ENCODE results near the gene RGS8. TPM values are rescaled to one million over a fixed set of nuclear protein-coding genes. Genes with fewer than 3 reads are reported as not detected.
"Not testable (repeated sequence)": the region's sequence is repeated elsewhere in the genome, so short reads cannot be mapped to it uniquely, and the experiment has no call there.

Gene RGS8
- total RNA-seq, 2 donors from 2014 or later, result 5.6 to 25.0 TPM

- H3K27ac Mint-ChIP-seq, result no peak overlapping the region
- peaks cover 22% of the 10 kb centered on the region for H3K27me3 ChIP-seq (ENCODE audit: control insufficient read depth, insufficient read depth, low read length, poor library complexity, severe bottlenecking)
- 87 to 89% methylated on average over 6 to 9 of the region's 9 CpGs for WGBS, 2 experiments (ENCODE audit: insufficient coverage in 1 of 2, insufficient read length in 1 of 2)
- peak overlapping the region; percentile 86 for H3K27ac ChIP-seq (ENCODE audit: low read depth, low read length)
- H3K36me3 Mint-ChIP-seq (ENCODE audit: low read depth), result no peaks in the 10 kb centered on the region
- H3K4me1 Mint-ChIP-seq, result peaks cover 59% of the 10 kb centered on the region
- H3K4me3 Mint-ChIP-seq, result no peak overlapping the region
- no peak overlapping the region for H3K4me3 ChIP-seq (ENCODE audit: low read length)
- no peaks in the 10 kb centered on the region for H3K9me3 Mint-ChIP-seq
- peaks cover 5% of the 10 kb centered on the region for H3K27me3 Mint-ChIP-seq (ENCODE audit: insufficient read depth)
- DNase-seq, result peak; percentile 52
- peak; percentile 44 for TF ChIP-seq CTCF (conservative IDR thresholded peaks at IDR 0.05)
- H3K9ac ChIP-seq (ENCODE audit: extremely low read depth, low read length, poor library complexity, severe bottlenecking), result no peak overlapping the region
- H3K4me1 ChIP-seq (ENCODE audit: control insufficient read depth, insufficient read depth, low read length), result peaks cover 17% of the 10 kb centered on the region
- no peaks in the 10 kb centered on the region for H3K9me3 ChIP-seq (ENCODE audit: control insufficient read depth, low read length)
- H3K36me3 ChIP-seq (ENCODE audit: control insufficient read depth, insufficient read depth, low read length), result no peaks in the 10 kb centered on the region
Observed at GRCh38 chr1:182700351-182700709, 15.9 kb upstream of the RGS8 start.

GRCh38 chr1:182699393-182700350 is 15.3 kb upstream of the RGS8 start:
- H3K9ac ChIP-seq (ENCODE audit: extremely low read depth, low read length, poor library complexity, severe bottlenecking), result no peak overlapping the region
- H3K4me1 ChIP-seq (ENCODE audit: control insufficient read depth, insufficient read depth, low read length), result peaks cover 17% of the 10 kb centered on the region
- 30 to 41% methylated on average over 15 to 27 of the region's 27 CpGs for WGBS, 2 experiments (ENCODE audit: insufficient coverage in 1 of 2, insufficient read length in 1 of 2)
- peak; percentile 89 for DNase-seq
- no peaks in the 10 kb centered on the region for H3K36me3 ChIP-seq (ENCODE audit: control insufficient read depth, insufficient read depth, low read length)
- peak overlapping the region; percentile 86 for H3K27ac ChIP-seq (ENCODE audit: low read depth, low read length)
- Mint-ChIP-seq H3K36me3 (ENCODE audit: low read depth) (no peaks in the 10 kb centered on the region), H3K4me1 (peaks cover 57% of the 10 kb centered on the region), H3K9me3 (no peaks in the 10 kb centered on the region), H3K27me3 (ENCODE audit: insufficient read depth) (peaks cover 3% of the 10 kb centered on the region), H3K4me3 (no peak overlapping the region), H3K27ac (no peak overlapping the region)
- H3K9me3 ChIP-seq (ENCODE audit: control insufficient read depth, low read length), result no peaks in the 10 kb centered on the region
- no peak for TF ChIP-seq CTCF (conservative IDR thresholded peaks at IDR 0.05)
- peaks cover 22% of the 10 kb centered on the region for H3K27me3 ChIP-seq (ENCODE audit: control insufficient read depth, insufficient read depth, low read length, poor library complexity, severe bottlenecking)
- no peak overlapping the region for H3K4me3 ChIP-seq (ENCODE audit: low read length)

- peaks cover 1% of the 10 kb centered on the region for H3K9me3 ChIP-seq (ENCODE audit: control insufficient read depth, low read length)
- TF ChIP-seq CTCF (conservative IDR thresholded peaks at IDR 0.05), result no peak
- H3K36me3 ChIP-seq (ENCODE audit: control insufficient read depth, insufficient read depth, low read length), result no peaks in the 10 kb centered on the region
- H3K27ac ChIP-seq (ENCODE audit: low read depth, low read length), result peak overlapping the region; percentile 86
- peaks cover 22% of the 10 kb centered on the region for H3K27me3 ChIP-seq (ENCODE audit: control insufficient read depth, insufficient read depth, low read length, poor library complexity, severe bottlenecking)
- DNase-seq, result no peak
- Mint-ChIP-seq H3K9me3 (no peaks in the 10 kb centered on the region), H3K4me1 (peaks cover 50% of the 10 kb centered on the region), H3K36me3 (ENCODE audit: low read depth) (no peaks in the 10 kb centered on the region), H3K27ac (no peak overlapping the region), H3K4me3 (no peak overlapping the region), H3K27me3 (ENCODE audit: insufficient read depth) (peaks cover 3% of the 10 kb centered on the region)
- H3K4me3 ChIP-seq (ENCODE audit: low read length), result no peak overlapping the region
- WGBS, 2 experiments (ENCODE audit: insufficient coverage in 1 of 2, insufficient read length in 1 of 2), result 91% methylated on average over 5 of the region's 5 CpGs; no CpG with 5 or more reads in 1 of the 2 experiments
- peaks cover 11% of the 10 kb centered on the region for H3K4me1 ChIP-seq (ENCODE audit: control insufficient read depth, insufficient read depth, low read length)
- no peak overlapping the region for H3K9ac ChIP-seq (ENCODE audit: extremely low read depth, low read length, poor library complexity, severe bottlenecking)
Observed at GRCh38 chr1:182698971-182699370, 14.6 kb upstream of the RGS8 start.

- H3K27ac Mint-ChIP-seq; H3K36me3 ChIP-seq (ENCODE audit: control insufficient read depth, insufficient read depth, low read length); H3K27ac ChIP-seq (ENCODE audit: low read depth, low read length); H3K4me1 ChIP-seq (ENCODE audit: control insufficient read depth, insufficient read depth, low read length); H3K36me3 Mint-ChIP-seq (ENCODE audit: low read depth); H3K27me3 ChIP-seq (ENCODE audit: control insufficient read depth, insufficient read depth, low read length, poor library complexity, severe bottlenecking); H3K4me3 ChIP-seq (ENCODE audit: low read length); H3K4me3 Mint-ChIP-seq; H3K9ac ChIP-seq (ENCODE audit: extremely low read depth, low read length, poor library complexity, severe bottlenecking); H3K27me3 Mint-ChIP-seq (ENCODE audit: insufficient read depth); DNase-seq: not testable (repeated sequence)
- peaks cover 22% of the 10 kb centered on the region for H3K9me3 ChIP-seq (ENCODE audit: control insufficient read depth, low read length)
- peaks cover 17% of the 10 kb centered on the region for H3K4me1 Mint-ChIP-seq
- peaks cover 30% of the 10 kb centered on the region for H3K9me3 Mint-ChIP-seq
Observed at GRCh38 chr1:182693139-182693538, 8.8 kb upstream of the RGS8 start.

Data from endodermal cell (in vitro differentiated cells).